ENCODE data around the gene RFX8. TPM values are rescaled to one million over a fixed set of nuclear protein-coding genes. Genes with fewer than 3 reads are reported as not detected.

Gene RFX8
- total and polyA plus RNA-seq, 2 of the 13 experiments (the other 11 are each of a cell fraction or from before 2014, with no cell fraction given): not detected

- POLR2A ChIA-PET: no interaction called here
- 0% methylated on average over 1 of the region's 1 CpG for WGBS (ENCODE audit: low lambda C conversion rate)
- peaks cover 38% of the 10 kb centered on the region for H3K4me1 ChIP-seq (ENCODE audit: insufficient read depth, low read length)
- no peaks in the 10 kb centered on the region for H3K27me3 ChIP-seq (ENCODE audit: control insufficient read depth in 1 of 2, insufficient read depth in 2 of 2, low read length in 2 of 2)
- no peaks in the 10 kb centered on the region for H3K36me3 ChIP-seq (replicated peaks in 1 of 2; ENCODE audit: control insufficient read depth in 1 of 2, insufficient read depth in 2 of 2, low read length in 2 of 2)
- peak; percentile 88 for FAIRE-seq
- intact Hi-C loops (cut with micrococcal nuclease; ENCODE audit: unreplicated experiment): loop anchor here (10.0 kb wide), 2 partner anchors 246 to 476 kb away; no protein-coding TSS in a partner anchor
- in situ Hi-C loops (cut with HindIII; ENCODE audit: extremely low pct_ligation_motif_present, low pct_unique_long_range_greater_than_20kb): no loop called here
- no peak overlapping the region for H3K9ac ChIP-seq (ENCODE audit: insufficient read depth, low read depth, low read length)
- peak; percentile 67 for DNase-seq (ENCODE audit: low spot score)
- H3K79me2 ChIP-seq (ENCODE audit: insufficient read depth, low read length): no peaks in the 10 kb centered on the region
- no peaks in the 10 kb centered on the region for H4K20me1 ChIP-seq (ENCODE audit: insufficient read depth, low read length)
- peak; percentile 22; the same call in 1 of the 2 replicates for TF ChIP-seq CEBPG (CRISPR knock-in tag; IDR thresholded peaks at IDR 0.05)
- no peak for TF ChIP-seq MAFF (IDR thresholded peaks at IDR 0.05; ENCODE audit: low read depth, low read length)
- TF ChIP-seq ZEB1 (IDR thresholded peaks at IDR 0.05; ENCODE audit: insufficient replicate concordance, low read depth): no peak
- no peak for TF ChIP-seq FOXJ3 (CRISPR knock-in tag; IDR thresholded peaks at IDR 0.05; ENCODE audit: borderline replicate concordance)
- TF ChIP-seq ARID5B (CRISPR knock-in tag; IDR thresholded peaks at IDR 0.05): peak; percentile 38; the same call in 1 of the 2 replicates
- TF ChIP-seq EP300 (IDR thresholded peaks at IDR 0.05; ENCODE audit: low read depth in 2 of 2, low read length in 2 of 2): peak in 1 of 2 experiments; percentile 6; a peak in 1 of 4 replicates
- no peak for TF ChIP-seq EP300 (CRISPR knock-in tag; IDR thresholded peaks at IDR 0.05; ENCODE audit: borderline replicate concordance)
- no peak for TF ChIP-seq BCL6 (CRISPR knock-in tag; IDR thresholded peaks at IDR 0.05)
- TF ChIP-seq ZNF138 (CRISPR knock-in tag; IDR thresholded peaks at IDR 0.05; ENCODE audit: low read depth): no peak
- no peak for TF ChIP-seq SOX13 (IDR thresholded peaks at IDR 0.05)
- peak in 1 of 2 experiments; percentile 21; a peak in 1 of 4 replicates for TF ChIP-seq SOX13 (CRISPR knock-in tag; conservative IDR thresholded peaks at IDR 0.05 in 1 of 2, IDR thresholded peaks at IDR 0.05 in 1 of 2)
- peak; percentile 43; the same call in 1 of the 2 replicates for TF ChIP-seq HNF4A (CRISPR knock-in tag; IDR thresholded peaks at IDR 0.05)
- no peak for TF ChIP-seq ATF6 (CRISPR knock-in tag; conservative IDR thresholded peaks at IDR 0.05)
- no peak for TF ChIP-seq TEAD2 (CRISPR knock-in tag; IDR thresholded peaks at IDR 0.05)
- no peak for TF ChIP-seq ZNF512B (CRISPR knock-in tag; IDR thresholded peaks at IDR 0.05; ENCODE audit: borderline replicate concordance)
- 0 out of 2 replicates have a peak, but pooled peaks have one; percentile 9 for TF ChIP-seq NCOR1 (IDR thresholded peaks at IDR 0.05; ENCODE audit: borderline replicate concordance, low read length)
- TF ChIP-seq LCORL (IDR thresholded peaks at IDR 0.05): no peak
- no peak for TF ChIP-seq LCORL (CRISPR knock-in tag; IDR thresholded peaks at IDR 0.05)
- BruUV-seq (replicated peaks): no TSS peak
- no peak overlapping the region for H2AFZ ChIP-seq (ENCODE audit: low read length)
- no peaks in the 10 kb centered on the region for H3K9me3 ChIP-seq (ENCODE audit: low read length)
- no peak overlapping the region for H3K27ac ChIP-seq (ENCODE audit: extremely low read length, insufficient read depth, low read length)
- CTCF ChIA-PET (ENCODE audit: low intra/inter-chr PET ratio, low total read pairs): no interaction called here
- no peak overlapping the region for H3K4me2 ChIP-seq (ENCODE audit: low read depth, low read length)
- ATAC-seq: no peak
- no peak overlapping the region for H3K4me3 ChIP-seq (replicated peaks in 1 of 3; ENCODE audit: insufficient read depth in 1 of 3, low read depth in 2 of 3, low read length in 3 of 3)
Measured at GRCh38 chr2:101348883-101349282, 126.0 kb downstream of the RFX8 start.
